ENCODE data around the gene JUNB.

The JUNB gene

GRCh38 chr19:12791345-12792050 is at the start of gene JUNB:
Gene JUNB, plus strand, starts transcription at chr19:12791486. Its CDS starts 286 bp downstream, at chr19:12791772.
- DNase-seq, result peak; percentile 99

- no peak for DNase-seq
Observed at GRCh38 chr19:12745166-12745897, 46.0 kb upstream of the JUNB start.

DNA sequence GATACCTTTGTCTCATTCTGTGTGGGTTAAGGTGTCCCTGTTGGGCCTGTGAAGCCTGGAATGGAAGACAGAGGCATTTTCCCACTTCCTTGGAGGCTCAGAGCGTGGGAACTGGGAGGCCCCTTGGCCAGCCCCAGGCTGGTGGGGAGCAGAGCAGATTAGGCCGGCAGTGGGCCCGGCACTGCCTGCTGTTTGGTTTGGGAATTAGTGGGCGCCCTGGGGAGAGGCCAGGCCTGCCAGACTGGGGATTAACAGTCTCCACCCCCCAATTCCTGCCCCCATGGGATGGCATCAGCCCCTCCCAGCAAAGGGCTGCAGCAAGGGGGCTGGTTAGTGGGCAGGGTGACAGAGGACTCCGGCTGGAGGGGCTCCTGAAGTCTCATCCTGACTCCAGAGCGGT is 42.8 kb upstream of the JUNB start:
- no peak for DNase-seq

DNA sequence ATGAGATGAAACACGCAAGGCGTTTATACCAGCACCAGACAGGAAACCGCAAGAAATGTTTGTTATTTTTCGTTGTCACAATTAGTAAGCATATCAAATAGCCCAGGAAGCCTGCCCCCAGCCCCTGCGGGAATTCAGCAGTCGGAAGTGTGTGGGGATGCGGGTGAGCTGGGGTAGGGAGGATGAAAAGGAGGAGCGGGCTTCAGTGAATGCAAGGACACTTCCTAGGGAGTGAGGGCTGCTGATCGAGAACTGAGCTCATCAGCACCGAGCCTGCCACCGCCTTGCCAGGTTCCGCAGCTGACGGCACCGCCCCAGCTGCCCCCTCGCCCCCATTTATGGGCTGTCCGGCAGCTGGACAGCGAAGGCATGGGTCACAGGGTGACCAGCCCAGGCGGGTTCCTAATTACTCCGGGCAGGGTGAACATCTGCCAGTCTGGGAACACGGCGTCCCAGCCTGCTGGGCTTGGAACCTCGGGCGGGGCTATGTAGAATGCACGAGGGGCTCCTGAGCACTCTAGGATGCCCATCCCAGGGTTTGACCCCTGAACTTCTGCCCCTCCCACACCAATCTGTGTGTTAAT is 41.3 kb upstream of the JUNB start:
- no peak for DNase-seq

DNA sequence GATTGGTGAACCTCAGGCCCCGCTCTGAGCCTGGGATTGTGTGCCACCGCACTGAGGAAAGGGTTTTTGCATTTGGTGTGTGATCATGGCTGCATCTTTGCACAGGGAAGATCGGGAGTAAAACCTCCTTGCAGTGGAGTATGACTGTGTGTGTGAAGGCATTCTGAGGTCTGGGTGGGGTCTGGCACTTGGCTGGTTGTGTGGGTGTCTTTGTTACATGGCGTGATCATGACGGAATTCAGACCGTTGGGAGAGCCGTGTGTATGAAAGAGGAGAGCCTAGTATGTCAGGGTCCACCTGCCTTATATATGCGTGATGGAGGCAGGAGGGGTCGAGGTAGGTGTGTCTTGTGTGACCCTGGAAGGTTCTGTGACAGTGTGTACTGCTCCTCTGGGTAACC is 40.4 kb upstream of the JUNB start:
- DNase-seq, result no peak

GRCh38 chr19:12751635-12752034 is 39.7 kb upstream of the JUNB start, which contains the start of gene BEST2:
Gene BEST2, plus strand, starts transcription at chr19:12751791. Its CDS starts 802 bp downstream, at chr19:12752593.
- DNase-seq, result no peak

DNA sequence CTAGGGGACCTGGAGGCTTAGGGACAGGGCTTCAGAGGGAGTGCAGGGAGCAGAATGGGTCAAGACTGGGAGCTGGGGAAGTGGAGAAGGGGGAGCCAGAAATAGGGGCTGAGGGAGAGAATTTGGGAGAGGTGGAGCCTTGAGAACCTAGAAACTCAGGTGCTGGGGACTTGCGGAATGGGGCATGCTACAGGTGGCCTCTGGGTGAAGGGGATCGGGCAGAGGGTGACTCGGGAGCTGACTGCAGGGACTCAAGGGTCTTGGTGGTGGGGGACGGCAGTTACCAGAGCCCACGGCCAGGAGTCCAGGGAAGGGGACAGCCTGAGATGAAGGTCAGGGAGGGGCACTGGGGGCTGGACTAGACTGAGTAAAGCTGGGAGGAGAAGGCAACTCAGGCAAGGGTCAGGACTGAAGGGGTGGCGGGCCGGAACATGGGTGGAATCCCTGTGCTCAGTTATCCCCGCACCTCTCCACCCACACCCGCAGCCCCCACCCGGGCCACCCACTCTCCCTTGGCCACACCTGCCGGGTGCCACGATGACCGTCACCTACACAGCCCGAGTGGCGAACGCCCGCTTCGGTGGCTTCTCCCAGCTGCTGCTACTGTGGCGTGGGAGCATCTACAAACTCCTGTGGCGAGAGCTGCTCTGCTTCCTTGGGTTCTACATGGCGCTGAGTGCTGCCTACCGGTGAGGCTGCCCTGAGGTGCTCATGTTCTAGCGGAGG is 39.1 kb upstream of the JUNB start:
- no peak for DNase-seq

DNA sequence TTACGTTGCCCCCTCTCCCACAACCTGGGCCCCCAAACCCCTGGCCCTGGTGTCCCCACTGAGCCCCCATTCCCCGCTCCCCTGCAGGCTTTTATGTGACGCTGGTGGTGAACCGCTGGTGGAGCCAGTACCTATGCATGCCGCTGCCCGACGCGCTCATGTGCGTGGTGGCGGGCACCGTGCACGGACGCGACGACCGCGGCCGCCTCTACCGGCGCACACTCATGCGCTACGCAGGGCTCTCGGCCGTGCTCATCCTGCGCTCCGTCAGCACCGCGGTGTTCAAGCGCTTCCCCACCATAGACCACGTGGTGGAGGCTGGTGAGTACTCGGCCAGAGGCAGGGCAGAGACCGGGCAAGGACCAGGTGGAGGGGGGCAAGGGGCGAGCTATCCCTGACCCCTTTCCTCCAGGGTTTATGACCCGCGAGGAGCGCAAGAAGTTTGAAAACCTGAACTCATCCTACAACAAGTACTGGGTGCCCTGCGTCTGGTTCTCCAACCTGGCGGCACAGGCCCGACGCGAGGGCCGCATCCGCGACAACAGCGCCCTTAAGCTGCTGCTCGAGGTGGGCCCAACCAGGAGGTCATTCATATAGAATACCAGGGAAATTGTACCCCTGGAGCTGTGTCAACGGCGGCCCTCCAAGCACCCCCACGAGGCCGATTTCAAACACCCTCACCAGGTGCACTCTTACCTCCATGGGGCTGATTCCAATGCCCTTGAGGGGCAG is 36.7 kb upstream of the JUNB start:
- no peak for DNase-seq

- DNase-seq, result no peak
Observed at GRCh38 chr19:12756150-12756883, 35.0 kb upstream of the JUNB start.

DNA sequence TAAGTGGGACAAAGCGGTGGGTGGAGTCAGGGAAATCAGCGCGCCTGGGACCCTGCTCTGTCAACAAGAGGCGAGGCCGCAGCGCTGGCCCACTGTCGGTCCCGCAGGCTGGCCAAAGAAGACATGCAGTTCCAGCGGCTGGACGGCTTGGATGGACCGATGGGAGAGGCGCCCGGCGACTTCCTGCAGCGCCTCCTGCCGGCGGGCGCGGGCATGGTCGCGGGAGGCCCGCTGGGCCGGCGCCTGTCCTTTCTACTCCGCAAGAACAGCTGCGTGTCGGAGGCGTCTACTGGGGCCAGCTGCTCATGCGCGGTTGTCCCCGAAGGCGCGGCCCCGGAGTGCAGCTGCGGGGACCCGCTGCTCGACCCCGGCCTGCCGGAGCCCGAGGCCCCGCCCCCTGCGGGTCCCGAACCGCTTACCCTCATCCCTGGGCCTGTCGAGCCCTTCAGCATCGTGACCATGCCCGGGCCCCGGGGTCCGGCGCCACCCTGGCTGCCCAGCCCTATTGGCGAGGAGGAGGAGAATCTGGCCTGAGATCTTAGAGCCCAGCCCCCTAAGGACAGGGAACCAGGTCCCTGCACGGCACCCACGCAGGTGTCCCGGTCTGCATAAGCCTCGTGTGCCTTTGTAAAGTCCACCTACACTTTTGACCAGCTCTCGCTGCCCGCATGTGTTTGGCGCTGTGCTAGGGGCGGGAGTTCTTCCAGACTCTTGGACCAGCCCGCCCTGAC is 33.6 kb upstream of the JUNB start:
- DNase-seq, result peak; percentile 66

- no peak for DNase-seq
Observed at GRCh38 chr19:12759686-12760085, 31.6 kb upstream of the JUNB start.

DNA sequence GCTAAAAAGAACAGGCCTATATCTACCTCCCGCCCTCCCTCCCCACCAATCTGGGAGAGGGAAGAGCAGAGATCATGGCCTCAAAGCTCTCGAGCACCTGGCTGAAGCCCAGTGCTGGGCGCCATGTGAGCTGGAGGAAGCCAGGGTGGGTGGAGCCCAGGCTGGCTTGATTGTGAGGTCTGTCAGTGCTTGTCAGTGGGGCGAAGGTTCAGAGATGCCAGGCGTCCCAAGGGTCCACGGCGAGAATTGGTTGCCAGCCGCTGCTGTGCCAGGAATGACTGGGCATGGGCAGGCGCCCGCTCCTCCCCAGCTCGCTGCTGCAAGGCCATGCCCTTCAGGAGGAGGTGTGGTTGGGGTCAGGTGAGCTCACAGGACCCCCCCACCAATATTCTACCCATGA is 28.2 kb upstream of the JUNB start:
- no peak for DNase-seq

DNA sequence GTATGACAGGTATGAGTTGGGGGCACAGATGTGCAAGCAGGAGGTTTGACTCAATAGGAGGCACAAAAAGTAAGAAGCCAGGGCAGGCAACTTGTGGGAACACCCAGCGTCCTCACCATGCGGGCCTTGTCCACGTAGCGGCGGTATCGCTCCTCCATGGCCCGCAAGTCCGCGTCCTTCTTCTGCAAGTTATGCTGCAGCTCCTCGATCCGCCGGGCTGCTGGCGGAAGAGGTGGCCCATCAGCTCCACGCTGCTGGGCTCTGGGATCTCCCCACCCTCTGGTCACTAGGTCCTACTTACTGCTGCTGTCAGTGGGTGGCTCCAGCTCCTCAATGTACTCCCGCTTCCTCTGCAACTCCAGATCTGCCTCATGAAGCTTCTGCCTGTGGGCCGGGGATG is 26.6 kb upstream of the JUNB start:
- no peak for DNase-seq

DNA sequence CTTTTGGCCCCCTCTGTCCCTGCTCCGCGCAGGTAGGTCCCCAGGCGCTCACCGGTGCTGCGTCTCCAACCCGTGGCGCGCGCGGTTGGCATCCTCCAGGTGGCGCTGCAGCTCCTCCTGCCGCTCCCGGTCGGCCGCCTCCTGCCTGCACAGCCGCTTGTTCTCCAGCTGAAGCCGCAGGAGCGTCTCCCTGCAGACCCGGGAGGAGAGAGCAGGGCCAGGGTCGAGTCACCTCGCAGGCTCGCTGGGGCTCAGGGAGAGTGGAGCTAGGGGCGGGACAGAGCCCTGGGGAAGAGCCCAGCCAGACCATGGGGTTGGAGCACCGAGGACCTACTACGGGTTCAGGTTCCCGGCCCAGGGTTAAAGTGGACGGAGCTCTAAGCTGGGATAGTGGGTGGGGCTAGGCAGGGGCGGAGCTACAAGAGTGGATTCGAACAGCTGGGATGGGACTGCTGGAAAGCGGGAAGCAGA is 25.2 kb upstream of the JUNB start:
- peak; percentile 85 for DNase-seq

DNA sequence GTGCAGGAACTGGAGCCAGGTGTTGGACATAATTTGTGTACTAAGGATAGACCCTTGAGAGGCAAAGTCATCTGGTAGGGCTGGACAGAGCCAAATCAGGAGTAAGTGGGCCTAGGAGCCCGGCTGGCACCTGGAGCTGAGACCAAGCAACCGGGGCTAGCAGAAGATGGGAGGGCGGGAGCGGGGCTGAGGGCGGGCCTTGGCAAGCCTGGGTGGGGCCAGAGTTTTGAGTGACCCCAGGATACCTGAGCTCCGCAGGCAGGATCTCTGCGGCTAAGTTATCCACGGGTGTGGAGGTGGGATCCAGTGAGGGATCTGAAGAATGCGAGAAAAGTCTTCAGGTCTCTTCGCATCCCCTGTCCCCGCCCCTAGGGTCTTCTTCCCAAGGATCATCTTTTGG is 24.1 kb upstream of the JUNB start:
- DNase-seq, result no peak

- no peak for DNase-seq
Observed at GRCh38 chr19:12767666-12768065, 23.6 kb upstream of the JUNB start.

DNA sequence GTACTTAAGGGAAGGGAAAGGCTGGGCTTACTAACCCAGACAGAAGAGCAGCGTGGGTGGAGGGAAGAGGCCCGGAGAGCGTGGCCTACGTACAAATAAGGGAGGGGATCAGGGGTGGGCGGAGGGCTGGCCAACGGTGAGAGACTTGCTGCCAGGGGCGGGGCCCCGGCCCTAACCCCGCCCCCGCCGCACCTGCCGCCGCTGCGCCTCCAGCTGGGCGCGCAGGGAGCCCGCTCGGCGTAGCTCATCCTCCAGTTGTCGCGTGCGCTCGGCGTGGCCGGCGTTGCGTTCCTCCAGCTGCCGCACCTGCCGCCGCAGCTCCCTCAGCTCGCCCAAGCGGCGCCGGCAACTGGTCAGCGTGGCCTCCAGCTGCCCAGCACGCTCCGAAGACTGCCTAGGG is 21.6 kb upstream of the JUNB start:
- peak; percentile 79 for DNase-seq

DNA sequence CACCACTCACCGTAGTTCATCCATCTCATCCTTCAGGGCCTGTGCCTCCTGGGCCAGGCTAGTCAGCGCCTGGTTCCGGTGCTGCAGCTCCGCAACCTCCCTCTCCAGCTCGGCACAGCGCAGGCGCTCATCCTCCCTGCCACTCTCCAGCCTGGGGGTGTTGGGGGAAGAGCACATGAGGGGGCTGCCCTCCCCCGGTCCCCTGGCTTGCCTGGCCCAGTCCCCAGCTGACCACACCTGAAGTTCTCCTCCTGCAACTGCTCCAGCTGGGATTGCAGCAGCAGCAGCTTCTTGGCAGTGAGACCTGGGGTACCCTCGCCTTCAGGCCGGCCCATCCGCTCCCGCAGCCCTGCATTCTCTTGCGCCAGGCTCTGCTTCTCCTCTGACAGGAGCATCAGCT is 20.4 kb upstream of the JUNB start:
- no peak for DNase-seq

GRCh38 chr19:12772323-12772722 is 19.0 kb upstream of the JUNB start:
- DNase-seq, result no peak

GRCh38 chr19:12773571-12773970 is 17.7 kb upstream of the JUNB start:
- no peak for DNase-seq
